Body of pancreas (tissue), 4 donors: ENCODE measurements around the gene MND1.

Experiments used
- POLR2A ChIP-seq, 3 donors: fragments of 450-650 bp; IDR thresholded peaks; one replicate each; pipeline ENCODE4 v1.6.1; 2016; ENCODE audit warnings: antibody characterized with exemption in 3 of 3, mild to moderate bottlenecking in 2 of 3
- TF ChIP-seq, protein P1 (sequence below), 7 experiments: fragments of 450-650 bp in 4 of 7; fragments of 200-600 bp in 3 of 7; sonication (generic) in 3 of 7; IDR thresholded peaks; one replicate each; pipeline ENCODE4 v1.5.1; 2016 to 2019; ENCODE audit warnings: antibody characterized with exemption in 7 of 7

DNA sequence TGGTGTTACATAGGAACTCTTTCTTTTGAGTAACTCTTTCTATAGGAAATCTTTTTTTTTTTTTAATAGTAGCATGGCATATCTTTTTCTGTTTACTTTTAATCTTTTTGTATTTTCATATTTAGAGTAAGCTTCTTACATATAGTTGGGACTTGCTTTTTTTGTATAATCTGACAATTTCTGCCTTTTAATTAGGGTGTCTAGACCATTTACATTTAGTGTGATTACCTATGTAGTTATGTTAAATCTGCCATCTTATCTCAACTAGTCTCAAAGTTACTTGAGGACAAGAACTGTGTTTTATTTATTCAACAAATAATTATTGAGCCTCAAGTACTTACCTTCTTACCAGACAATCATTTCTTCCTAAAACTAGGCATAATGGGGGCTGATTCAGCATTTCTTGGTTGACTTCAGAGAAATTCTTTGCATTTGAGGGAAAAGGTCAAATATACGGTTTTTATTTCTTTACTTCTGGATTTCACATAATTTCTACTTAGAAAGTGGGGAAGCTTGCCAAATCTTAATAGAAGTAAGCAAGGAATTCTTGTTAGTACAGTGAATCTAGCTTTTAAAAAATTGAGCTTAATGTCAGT lies 28.6 kb downstream of the MND1 start:
- TF ChIP-seq, protein P1, sequence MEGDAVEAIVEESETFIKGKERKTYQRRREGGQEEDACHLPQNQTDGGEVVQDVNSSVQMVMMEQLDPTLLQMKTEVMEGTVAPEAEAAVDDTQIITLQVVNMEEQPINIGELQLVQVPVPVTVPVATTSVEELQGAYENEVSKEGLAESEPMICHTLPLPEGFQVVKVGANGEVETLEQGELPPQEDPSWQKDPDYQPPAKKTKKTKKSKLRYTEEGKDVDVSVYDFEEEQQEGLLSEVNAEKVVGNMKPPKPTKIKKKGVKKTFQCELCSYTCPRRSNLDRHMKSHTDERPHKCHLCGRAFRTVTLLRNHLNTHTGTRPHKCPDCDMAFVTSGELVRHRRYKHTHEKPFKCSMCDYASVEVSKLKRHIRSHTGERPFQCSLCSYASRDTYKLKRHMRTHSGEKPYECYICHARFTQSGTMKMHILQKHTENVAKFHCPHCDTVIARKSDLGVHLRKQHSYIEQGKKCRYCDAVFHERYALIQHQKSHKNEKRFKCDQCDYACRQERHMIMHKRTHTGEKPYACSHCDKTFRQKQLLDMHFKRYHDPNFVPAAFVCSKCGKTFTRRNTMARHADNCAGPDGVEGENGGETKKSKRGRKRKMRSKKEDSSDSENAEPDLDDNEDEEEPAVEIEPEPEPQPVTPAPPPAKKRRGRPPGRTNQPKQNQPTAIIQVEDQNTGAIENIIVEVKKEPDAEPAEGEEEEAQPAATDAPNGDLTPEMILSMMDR (IDR thresholded peaks at IDR 0.05) = no peak
- no peak for TF ChIP-seq POLR2A (IDR thresholded peaks at IDR 0.05)
